ENCODE results near the gene GNG8.
A peak's percentile ranks its signal among the peaks of the same experiment; 100 is the strongest.

The GNG8 gene

DNA sequence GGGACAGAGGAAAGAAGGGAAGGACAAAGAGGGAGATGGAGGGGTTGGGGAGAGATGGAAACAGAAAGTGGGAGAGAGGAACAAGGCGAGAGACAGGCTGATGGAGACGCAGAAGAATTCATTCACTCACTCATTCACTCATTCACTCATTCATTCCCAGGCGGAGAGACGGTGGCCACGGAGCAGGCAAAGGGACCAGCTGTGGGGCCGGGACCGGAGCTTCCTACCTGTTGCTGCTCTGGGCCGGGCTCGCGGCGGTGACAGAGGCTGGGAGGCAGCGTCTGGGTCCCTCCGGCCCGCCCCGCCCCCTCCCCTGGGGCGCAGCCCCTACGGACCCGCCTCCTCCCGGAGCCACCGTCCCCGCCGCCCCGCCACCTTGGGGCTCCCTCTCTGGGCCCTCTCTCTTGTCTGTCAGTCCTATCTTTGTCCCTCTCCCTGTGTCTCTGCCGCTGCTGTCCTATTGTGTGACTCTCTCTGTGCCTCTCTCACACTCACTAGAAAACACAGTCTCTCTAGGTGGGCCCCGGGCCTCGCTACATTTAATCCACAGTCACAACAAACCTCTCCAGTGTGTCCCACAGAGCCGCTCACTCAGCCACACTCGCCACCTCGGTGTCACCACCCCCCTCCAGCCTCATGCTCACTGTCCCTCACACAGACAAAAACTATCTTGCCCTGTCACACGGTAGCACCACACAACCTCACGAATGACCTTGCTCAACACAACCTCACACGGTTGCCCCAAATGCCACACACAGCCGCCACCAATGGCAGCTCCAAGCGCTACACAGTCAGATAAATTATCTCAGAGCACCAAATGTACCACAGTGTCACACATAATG, at the start of gene GNG8:
Gene GNG8, minus strand, starts transcription at position 283 of the 842 bp plus-strand sequence. CDS start 1,520 bp downstream, outside the sequence.
- no peak for DNase-seq

GRCh38 chr19:46685189-46685588, 49.2 kb upstream of the GNG8 start:
- no peak for DNase-seq

- DNase-seq, result no peak
Measured at GRCh38 chr19:46678110-46678732, 42.2 kb upstream of the GNG8 start.

- no peak for DNase-seq
Measured at GRCh38 chr19:46674416-46675178, 38.6 kb upstream of the GNG8 start.

DNA sequence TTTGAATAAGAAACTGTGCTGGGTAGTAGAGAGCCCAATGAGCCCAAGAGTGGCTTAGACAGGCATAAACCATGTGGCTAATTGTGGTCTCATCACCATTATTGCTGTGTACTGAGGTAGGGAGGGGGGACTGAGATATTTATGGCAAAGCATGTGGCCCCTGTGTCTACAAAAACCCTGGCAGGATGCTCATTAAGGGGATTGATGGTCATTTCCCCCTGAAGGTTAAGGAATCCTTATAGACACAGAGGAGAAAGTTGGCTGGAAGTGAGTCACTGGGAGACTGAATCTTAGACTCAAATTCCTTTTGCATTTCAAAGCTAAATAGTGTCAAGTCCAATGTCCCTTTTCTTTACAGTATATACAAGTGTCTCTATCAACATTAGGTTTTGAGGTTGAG, 34.8 kb upstream of the GNG8 start:
- no peak for DNase-seq

GRCh38 chr19:46668662-46669061, 32.7 kb upstream of the GNG8 start:
- no peak for DNase-seq

- DNase-seq, result no peak
Measured at GRCh38 chr19:46665072-46665471, 29.1 kb upstream of the GNG8 start.

- DNase-seq, result peak; percentile 74 to 86
Measured at GRCh38 chr19:46661735-46662592, 26.0 kb upstream of the GNG8 start.

DNA sequence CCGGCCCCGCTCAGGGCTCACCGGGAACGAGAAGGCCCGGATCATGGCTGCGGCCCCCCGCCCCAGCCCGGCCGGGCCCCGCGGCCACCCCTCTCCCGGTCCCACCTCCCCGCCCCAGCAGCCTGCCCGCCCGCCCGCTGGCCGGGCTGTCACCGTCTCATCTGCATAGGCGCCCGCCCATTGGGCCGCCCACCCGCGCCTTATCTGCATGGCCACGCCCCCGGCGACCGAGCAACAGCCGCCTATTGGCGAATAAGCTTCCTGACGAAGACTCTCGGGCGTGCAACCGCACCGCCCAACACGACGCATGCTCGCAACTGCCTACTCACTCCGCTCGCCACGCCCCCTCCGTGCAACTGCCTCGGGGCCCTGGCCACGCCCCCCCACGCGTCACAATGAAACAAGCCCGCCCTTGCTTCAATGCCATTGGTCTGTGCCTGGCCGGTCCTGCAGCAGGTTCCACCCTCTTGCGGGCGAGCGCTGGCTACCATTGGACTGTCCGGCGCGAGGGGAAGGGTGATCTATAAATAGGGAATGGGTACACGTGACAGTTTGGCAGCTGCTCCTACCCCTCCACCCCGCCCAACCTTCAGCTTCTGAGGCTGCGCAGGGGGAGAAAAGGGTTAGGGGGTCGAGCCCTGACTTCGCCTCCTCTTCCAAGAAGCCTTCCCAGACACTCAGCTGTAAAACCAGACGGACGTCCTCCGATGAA, 25.2 kb upstream of the GNG8 start, which contains the start of gene DACT3:
Gene DACT3, minus strand, starts transcription at position 163 of the 712 bp plus-strand sequence. Its CDS starts 118 bp downstream, at position 45.
- DNase-seq, result peak; percentile 99

DNA sequence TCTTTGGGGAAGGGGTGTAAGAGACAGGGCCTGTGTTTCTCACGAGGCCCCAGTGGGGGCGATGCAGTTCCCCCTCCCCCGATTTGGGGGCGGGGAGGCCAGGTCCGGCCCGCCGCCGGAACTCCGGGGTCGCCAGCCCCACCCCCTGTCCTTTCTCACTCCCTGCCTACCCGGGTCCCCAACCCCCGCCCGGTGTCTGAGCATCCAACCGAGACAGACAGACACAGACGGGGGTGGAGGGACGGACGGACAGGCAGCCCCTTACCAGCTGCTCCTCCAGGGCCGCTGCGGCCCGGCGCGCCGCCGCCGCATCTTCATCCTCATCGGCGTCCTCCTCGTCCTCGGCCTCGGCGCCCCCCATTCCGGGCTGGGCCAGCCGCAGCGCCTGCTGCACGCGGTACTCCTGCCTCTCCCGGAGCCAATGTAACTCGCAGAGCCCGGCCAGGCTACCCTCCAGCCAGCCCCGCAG, 24.6 kb upstream of the GNG8 start:
- no peak for DNase-seq

DNA sequence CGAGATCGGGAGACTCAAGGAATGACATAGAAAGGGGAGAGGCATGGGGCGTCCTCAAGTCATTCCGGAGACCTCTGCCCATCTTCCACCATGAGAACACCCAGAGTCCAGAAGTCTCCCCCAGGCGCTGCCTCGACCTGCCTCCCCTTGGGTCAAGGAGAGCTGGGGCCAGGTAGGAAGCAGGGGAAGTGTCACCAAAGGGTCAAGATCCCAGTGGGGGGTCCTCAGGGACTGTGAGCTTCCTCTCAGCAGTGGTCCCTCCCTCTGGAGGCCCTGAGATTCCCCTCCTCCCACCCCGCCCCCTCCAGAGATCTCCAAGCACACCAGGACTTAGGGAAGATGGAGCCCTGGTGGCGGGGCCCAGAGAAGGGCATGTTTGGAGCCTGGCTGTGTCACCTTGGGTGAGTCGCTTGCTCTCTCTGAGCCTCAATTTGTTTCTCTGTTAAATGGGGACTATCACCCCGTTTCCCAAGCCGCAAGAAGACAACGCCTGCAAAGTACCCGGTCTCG, 24.1 kb upstream of the GNG8 start:
- DNase-seq, result no peak

- DNase-seq, result no peak
Measured at GRCh38 chr19:46659151-46660007, 23.4 kb upstream of the GNG8 start.

GRCh38 chr19:46656541-46656940, 20.5 kb upstream of the GNG8 start:
- DNase-seq, result no peak

DNA sequence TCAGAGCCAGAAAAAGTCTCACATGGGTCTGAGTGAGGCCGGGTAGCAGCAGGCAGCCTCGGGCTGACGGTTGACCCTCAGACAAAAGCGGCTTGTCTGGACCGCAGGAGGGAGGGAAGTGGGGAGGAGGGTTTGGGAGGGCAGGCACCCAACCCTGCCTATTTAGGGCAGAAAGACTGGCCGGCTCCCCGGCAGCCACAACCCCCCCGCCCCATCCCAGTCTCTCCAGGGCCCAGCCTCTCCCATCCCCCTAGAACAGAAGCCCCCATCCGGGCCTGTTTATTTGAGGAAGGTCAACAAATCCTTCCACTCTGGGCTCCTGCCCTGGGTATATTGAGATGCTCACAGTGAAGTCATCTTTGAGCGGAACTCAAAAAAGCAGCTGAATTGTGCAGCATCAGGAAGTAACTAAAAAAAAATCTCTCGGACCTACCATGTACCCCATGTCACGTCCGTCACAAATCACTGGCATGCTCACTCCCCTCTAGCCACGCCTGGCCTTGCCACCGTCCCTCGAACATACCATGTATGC, 18.7 kb upstream of the GNG8 start:
- DNase-seq, result no peak

DNA sequence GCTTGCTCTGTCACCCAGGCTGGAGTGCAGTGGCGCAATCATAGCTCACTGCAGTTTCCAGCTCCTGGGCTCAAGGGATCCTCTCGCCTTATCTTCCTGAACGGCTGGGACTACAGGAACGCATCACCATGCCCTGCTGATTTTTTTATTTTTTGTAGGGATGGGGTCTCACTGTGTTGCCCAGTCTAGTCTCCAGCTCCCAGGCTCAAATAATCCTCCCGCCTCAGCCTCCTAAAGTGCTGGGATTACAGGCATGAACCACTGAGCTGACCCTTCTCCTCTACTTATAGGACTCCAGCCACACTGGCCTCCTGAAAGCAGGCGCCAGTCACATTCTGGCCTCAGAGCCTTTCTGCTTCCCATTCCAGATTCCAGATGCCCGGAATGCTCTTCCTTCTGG, 14.4 kb upstream of the GNG8 start:
- DNase-seq, result no peak

DNA sequence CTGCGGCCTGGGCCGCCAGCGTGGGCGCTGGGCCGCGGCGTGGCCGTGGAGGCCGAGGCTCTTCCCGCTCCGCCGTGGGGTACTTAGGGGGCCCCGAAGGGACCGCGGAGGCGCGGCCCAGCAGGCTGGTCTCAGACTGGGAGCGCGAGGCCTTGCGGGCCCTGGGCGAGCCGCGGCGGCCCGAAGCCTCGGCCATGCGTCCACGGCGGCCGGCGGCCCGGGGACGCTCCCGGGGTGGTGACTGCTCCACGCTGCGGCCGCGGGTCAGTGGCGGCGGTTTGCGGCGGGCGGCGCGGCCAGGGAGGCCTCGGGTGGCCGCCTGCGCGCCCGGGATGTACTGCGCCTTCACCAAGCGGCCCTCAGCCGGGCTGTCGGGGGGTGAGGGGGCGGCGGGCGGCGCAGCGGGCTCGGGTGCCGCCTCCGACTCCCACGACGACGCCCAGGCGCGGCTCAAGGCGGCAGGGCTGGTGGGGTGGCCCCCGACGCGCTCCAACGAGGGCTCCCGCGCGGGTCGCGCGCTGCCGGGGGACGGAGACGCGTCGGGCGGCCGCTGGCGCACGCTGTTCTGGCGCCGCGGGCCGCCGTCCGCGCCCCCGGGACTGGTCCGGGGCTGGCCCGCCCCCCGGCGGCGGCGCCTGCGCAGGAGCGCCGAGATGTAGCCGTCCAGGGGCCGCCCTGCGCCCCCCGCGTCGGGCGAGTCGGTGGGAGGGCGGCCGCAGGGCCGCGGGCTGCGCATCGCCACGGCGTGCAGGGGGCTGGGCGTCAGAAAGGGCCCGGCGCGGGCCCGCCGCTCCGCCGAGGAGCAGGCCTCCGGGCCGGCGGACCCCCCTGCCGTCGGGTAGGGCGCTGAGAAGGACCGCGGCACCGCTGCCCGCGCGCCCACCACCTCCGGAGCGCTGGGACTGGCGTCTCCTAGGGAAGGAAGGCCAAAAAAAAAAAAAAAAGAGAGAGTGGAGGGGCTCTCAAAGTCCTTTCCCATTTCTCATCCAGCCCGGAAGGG, 13.3 kb upstream of the GNG8 start:
- no peak for DNase-seq

DNA sequence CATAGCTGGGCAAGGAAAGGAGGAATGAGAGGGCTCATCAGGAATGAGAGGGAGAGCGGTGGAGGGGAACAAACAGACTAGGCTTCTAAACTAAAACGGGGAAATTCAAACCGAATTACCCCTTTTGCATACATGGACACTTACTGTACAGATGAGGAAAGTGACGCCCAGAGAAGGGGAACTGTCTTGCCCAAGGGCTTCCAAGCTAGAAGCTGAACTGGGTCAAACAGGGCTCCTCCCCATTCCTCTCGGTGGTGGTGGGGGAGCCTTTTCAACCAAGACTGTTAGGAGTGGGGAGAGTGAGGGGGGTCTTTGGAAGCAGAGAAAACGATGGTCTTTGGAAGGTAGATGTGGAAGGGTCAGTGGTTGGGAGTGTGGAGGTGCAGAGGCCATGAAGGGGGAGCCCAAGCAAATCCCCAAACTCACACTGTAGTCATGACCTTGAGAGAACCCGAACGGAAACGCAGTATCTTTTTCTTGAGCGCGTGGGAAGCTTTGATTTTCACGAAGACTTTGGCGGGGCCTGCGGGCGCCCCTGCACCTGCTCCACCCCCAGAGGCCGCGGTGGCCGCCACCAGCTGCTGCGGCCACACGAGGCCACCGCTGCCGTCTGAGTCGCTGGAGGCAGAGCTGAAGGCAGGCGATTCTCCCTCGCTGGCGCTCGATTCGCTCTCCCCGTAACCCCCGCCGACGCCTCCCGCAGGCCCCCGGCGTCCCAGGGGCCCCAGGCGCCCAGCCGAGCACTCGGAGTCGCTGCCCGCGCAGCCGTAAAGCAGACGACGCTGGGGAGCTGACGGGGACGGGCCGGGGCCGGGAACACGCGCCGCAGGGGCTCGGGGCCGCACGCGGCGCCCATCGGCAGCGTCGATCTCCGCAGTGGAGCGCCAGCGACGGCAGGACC, 12.3 kb upstream of the GNG8 start:
- no peak for DNase-seq

- no peak for DNase-seq
Measured at GRCh38 chr19:46646402-46646801, 10.4 kb upstream of the GNG8 start.
